ENCODE measurements around the gene SS18L1.

The SS18L1 gene

GRCh38 chr20:62226707-62227590 lies 83.4 kb downstream of the SS18L1 start:
- H3K4me3 ChIP-seq (ENCODE audit: low read length) = no peak overlapping the region
- H3K9me3 ChIP-seq (ENCODE audit: insufficient read depth, low read length) = no peaks in the 10 kb centered on the region
- no peaks in the 10 kb centered on the region for H3K27me3 ChIP-seq (ENCODE audit: low read depth, low read length)
- TF ChIP-seq EZH2phosphoT487 (IDR thresholded peaks at IDR 0.05; ENCODE audit: low read depth) (no peak), CTCF (IDR thresholded peaks at IDR 0.05; ENCODE audit: low read depth, low read length) (no peak)
- H4K20me1 ChIP-seq (ENCODE audit: insufficient read depth, low read length) = no peaks in the 10 kb centered on the region
- H3K9ac ChIP-seq (ENCODE audit: low read length) = no peak overlapping the region
- H2AFZ ChIP-seq (ENCODE audit: low read depth, low read length) = no peak overlapping the region
- no peaks in the 10 kb centered on the region for H3K4me1 ChIP-seq (ENCODE audit: low read length)
- H3K36me3 ChIP-seq (replicated peaks; ENCODE audit: low read depth, low read length) = no peaks in the 10 kb centered on the region
- H3K79me2 ChIP-seq (ENCODE audit: low read length) = no peaks in the 10 kb centered on the region
- no peak overlapping the region for H3K27ac ChIP-seq (ENCODE audit: low read length)
- no peak overlapping the region for H3K4me2 ChIP-seq (ENCODE audit: low read length)

GRCh38 chr20:62227591-62227976 lies 84.0 kb downstream of the SS18L1 start:
- H3K27ac ChIP-seq (ENCODE audit: low read length) = no peak overlapping the region
- H3K36me3 ChIP-seq (replicated peaks; ENCODE audit: low read depth, low read length) = no peaks in the 10 kb centered on the region
- no peaks in the 10 kb centered on the region for H3K27me3 ChIP-seq (ENCODE audit: low read depth, low read length)
- no peaks in the 10 kb centered on the region for H4K20me1 ChIP-seq (ENCODE audit: insufficient read depth, low read length)
- H3K9ac ChIP-seq (ENCODE audit: low read length) = no peak overlapping the region
- no peak overlapping the region for H3K4me2 ChIP-seq (ENCODE audit: low read length)
- H3K4me1 ChIP-seq (ENCODE audit: low read length) = no peaks in the 10 kb centered on the region
- TF ChIP-seq CTCF (IDR thresholded peaks at IDR 0.05; ENCODE audit: low read depth, low read length) (no peak), EZH2phosphoT487 (IDR thresholded peaks at IDR 0.05; ENCODE audit: low read depth) (no peak)
- no peaks in the 10 kb centered on the region for H3K79me2 ChIP-seq (ENCODE audit: low read length)
- no peak overlapping the region for H3K4me3 ChIP-seq (ENCODE audit: low read length)
- H3K9me3 ChIP-seq (ENCODE audit: insufficient read depth, low read length) = no peaks in the 10 kb centered on the region
- H2AFZ ChIP-seq (ENCODE audit: low read depth, low read length) = no peak overlapping the region

- H4K20me1 ChIP-seq (ENCODE audit: insufficient read depth, low read length) = no peaks in the 10 kb centered on the region
- no peak overlapping the region for H3K4me2 ChIP-seq (ENCODE audit: low read length)
- TF ChIP-seq EZH2phosphoT487 (IDR thresholded peaks at IDR 0.05; ENCODE audit: low read depth) = no peak
- TF ChIP-seq CTCF (IDR thresholded peaks at IDR 0.05; ENCODE audit: low read depth, low read length) = no peak
- no peak overlapping the region for H2AFZ ChIP-seq (ENCODE audit: low read depth, low read length)
- H3K79me2 ChIP-seq (ENCODE audit: low read length) = no peaks in the 10 kb centered on the region
- H3K4me1 ChIP-seq (ENCODE audit: low read length) = no peaks in the 10 kb centered on the region
- no peak overlapping the region for H3K9ac ChIP-seq (ENCODE audit: low read length)
- H3K36me3 ChIP-seq (replicated peaks; ENCODE audit: low read depth, low read length) = no peaks in the 10 kb centered on the region
- no peaks in the 10 kb centered on the region for H3K27me3 ChIP-seq (ENCODE audit: low read depth, low read length)
- no peak overlapping the region for H3K4me3 ChIP-seq (ENCODE audit: low read length)
- H3K27ac ChIP-seq (ENCODE audit: low read length) = no peak overlapping the region
- H3K9me3 ChIP-seq (ENCODE audit: insufficient read depth, low read length) = no peaks in the 10 kb centered on the region
Measured at GRCh38 chr20:62227977-62228958, 84.7 kb downstream of the SS18L1 start.

Measured in OCI-LY3 (cell line).